ENCODE data around the gene NUDT6. TPM values are rescaled to one million over a fixed set of nuclear protein-coding genes. Genes with fewer than 3 reads are reported as not detected.

Gene NUDT6
- total RNA-seq, 2 donors from 2014 or later, result 6.2 to 21.1 TPM

DNA sequence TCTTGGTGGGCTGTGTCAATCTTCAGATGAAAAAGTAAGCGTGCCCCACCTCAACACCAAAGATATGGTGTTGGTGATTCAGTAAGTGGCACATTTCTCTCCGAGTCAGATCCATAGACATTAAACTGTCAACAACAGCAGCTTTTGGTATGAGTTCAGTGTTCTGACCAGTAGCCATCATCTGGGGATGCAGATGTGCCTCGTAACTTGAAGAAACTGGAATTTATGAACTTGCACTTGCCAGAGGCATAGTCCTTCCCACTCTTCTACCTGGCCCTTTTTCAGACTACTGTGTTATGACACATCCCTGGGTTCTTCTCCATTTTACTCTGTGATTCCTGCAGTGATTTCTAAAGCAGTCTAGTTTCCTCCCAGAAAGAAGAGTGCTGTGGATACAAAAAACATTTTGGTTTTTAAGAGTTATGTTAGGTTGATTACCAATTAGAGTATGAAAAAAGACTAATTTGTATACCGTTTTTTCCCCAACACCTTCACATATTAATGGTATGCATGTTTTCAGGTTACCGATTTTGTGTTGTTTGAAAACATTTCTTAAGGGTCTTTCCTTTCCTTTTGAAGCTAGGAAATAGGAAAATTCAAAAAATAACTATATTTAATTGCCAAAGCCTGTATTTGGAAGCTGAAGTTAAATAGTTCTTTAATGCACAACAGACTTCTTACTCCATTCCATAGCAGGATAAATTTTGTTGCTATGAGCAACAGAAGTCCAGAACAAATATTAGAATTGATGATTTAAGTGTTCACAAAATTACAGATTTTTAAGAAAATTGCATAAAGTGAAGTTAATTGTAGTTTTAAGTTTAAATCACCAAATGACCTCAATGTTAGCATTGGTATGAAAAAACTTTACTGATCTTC lies 39.3 kb downstream of the NUDT6 start:
- no peak for TF ChIP-seq CTCF (IDR thresholded peaks at IDR 0.05)
- no peak for TF ChIP-seq POLR2A (IDR thresholded peaks at IDR 0.05)
- DNase-seq (no peak), ATAC-seq (no peak)
- H3K27ac ChIP-seq, result no peak overlapping the region
- WGBS, 2 donors, result 82 to 86% methylated on average over 5 of the region's 5 CpGs
- no peaks in the 10 kb centered on the region for H3K9me3 ChIP-seq
- intact Hi-C loops (cut with DNase I), result no loop called here
- H3K36me3 ChIP-seq (replicated peaks in 1 of 2; ENCODE audit: insufficient read depth in 1 of 2, low read depth in 2 of 2), result no peaks in the 10 kb centered on the region
- H3K27me3 ChIP-seq, result no peaks in the 10 kb centered on the region
- H3K4me1 ChIP-seq, result no peaks in the 10 kb centered on the region
- no peak overlapping the region for H3K4me3 ChIP-seq

DNA sequence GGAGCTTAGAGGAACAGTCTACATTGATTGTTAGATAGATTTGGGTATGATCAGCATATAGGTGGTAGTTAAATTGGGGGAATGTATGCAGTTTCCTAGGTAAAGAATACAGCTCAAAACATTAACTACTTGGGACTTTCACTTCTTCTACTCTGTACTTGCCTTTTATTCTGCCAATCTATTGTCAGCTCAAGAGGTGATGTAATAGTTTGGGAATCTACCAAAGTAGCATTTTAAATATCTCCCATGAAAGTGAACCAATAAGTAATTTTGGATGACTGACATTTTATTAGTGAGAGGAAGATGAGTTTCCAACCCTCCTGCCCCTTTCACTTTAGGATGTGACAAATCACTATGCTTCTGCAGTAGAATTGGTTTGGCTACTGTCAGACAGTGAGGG lies 43.4 kb downstream of the NUDT6 start:
- intact Hi-C loops (cut with DNase I), result no loop called here
- Histone ChIP-seq H3K4me3 (no peak overlapping the region), H3K27me3 (no peaks in the 10 kb centered on the region), H3K27ac (no peak overlapping the region), H3K4me1 (peaks cover under 1% of the 10 kb centered on the region), H3K36me3 (replicated peaks in 1 of 2; ENCODE audit: insufficient read depth in 1 of 2, low read depth in 2 of 2) (no peaks in the 10 kb centered on the region), H3K9me3 (no peaks in the 10 kb centered on the region)
- DNase-seq (no peak), ATAC-seq (no peak)
- TF ChIP-seq POLR2A (IDR thresholded peaks at IDR 0.05), result no peak
- TF ChIP-seq CTCF (IDR thresholded peaks at IDR 0.05), result no peak

GRCh38 chr4:122876456-122876855 lies 45.9 kb downstream of the NUDT6 start:
- Histone ChIP-seq H3K36me3 (replicated peaks in 1 of 2; ENCODE audit: insufficient read depth in 1 of 2, low read depth in 2 of 2) (no peaks in the 10 kb centered on the region), H3K4me1 (peaks cover 4% of the 10 kb centered on the region), H3K27me3 (no peaks in the 10 kb centered on the region), H3K4me3 (no peak overlapping the region), H3K27ac (no peak overlapping the region), H3K9me3 (no peaks in the 10 kb centered on the region)
- DNase-seq (no peak), ATAC-seq (no peak)
- WGBS, 2 donors, result 66 to 68% methylated on average over 3 of the region's 3 CpGs
- TF ChIP-seq CTCF (IDR thresholded peaks at IDR 0.05) (no peak), POLR2A (IDR thresholded peaks at IDR 0.05) (no peak)
- intact Hi-C loops (cut with DNase I), result no loop called here

GRCh38 chr4:122875949-122876348 lies 46.4 kb downstream of the NUDT6 start:
- H3K27ac ChIP-seq, result no peak overlapping the region
- intact Hi-C loops (cut with DNase I), result no loop called here
- TF ChIP-seq POLR2A (IDR thresholded peaks at IDR 0.05), result no peak
- TF ChIP-seq CTCF (IDR thresholded peaks at IDR 0.05), result no peak
- no peaks in the 10 kb centered on the region for H3K27me3 ChIP-seq
- H3K4me1 ChIP-seq, result peaks cover 4% of the 10 kb centered on the region
- 59 to 62% methylated on average over 5 of the region's 5 CpGs for WGBS, 2 donors
- H3K4me3 ChIP-seq, result no peak overlapping the region
- no peak for DNase-seq
- H3K9me3 ChIP-seq, result no peaks in the 10 kb centered on the region
- no peaks in the 10 kb centered on the region for H3K36me3 ChIP-seq (replicated peaks in 1 of 2; ENCODE audit: insufficient read depth in 1 of 2, low read depth in 2 of 2)
- no peak for ATAC-seq
